HAP-1 (cell line): ENCODE data around the gene NFIA.

Experiments
- DNase-seq, 2 experiments: peaks; one replicate each; pipeline ENCODE4 v3.0.0-alpha.2; 2016 to 2020; ENCODE audit warnings: low spot score in 2 of 2
- H3K27me3 ChIP-seq: fragments of 250-450 bp; sonication (Bioruptor Pico); 2 replicates; pipeline ENCODE4 v1.5.1; 2020; ENCODE audit warnings: low read depth, mild to moderate bottlenecking, moderate library complexity
- H3K36me3 ChIP-seq: fragments of 250-450 bp; sonication (Bioruptor Pico); replicated peaks from 2 replicates; pipeline ENCODE4 v1.5.1; 2020; ENCODE audit warnings: mild to moderate bottlenecking
- H3K4me1 ChIP-seq: fragments of 250-450 bp; sonication (Bioruptor Pico); 2 replicates; pipeline ENCODE4 v1.5.1; 2020; ENCODE audit warnings: mild to moderate bottlenecking
- H3K4me3 ChIP-seq: fragments of 250-450 bp; sonication (Bioruptor Pico); 2 replicates; pipeline ENCODE4 v1.5.1; 2020; ENCODE audit warnings: mild to moderate bottlenecking, moderate library complexity
- H3K9me3 ChIP-seq: fragments of 250-450 bp; sonication (Bioruptor Pico); 2 replicates; pipeline ENCODE4 v1.5.1; 2020; ENCODE audit warnings: mild to moderate bottlenecking, moderate library complexity
- in situ Hi-C: fragments of 300-500 bp; cut with MboI; formaldehyde crosslinking; loops from 3 replicates; pipeline ENCODE4 v1.14.3; 2020; ENCODE audit warnings: low sequenced_read_pairs, inconsistent platforms, mixed read lengths

NFIA gene

GRCh38 chr1:61093525-61094137, 11.3 kb downstream of the NFIA start:
- H3K36me3 ChIP-seq, result peaks cover 18% of the 10 kb centered on the region
- peaks cover 24% of the 10 kb centered on the region for H3K4me1 ChIP-seq
- DNase-seq, result peak; percentile 61 to 81
- no peaks in the 10 kb centered on the region for H3K9me3 ChIP-seq
- in situ Hi-C loops, result no loop called here
- no peak overlapping the region for H3K4me3 ChIP-seq
- H3K27me3 ChIP-seq, result no peaks in the 10 kb centered on the region

GRCh38 chr1:61094677-61095469, 12.5 kb downstream of the NFIA start:
- H3K36me3 ChIP-seq, result peaks cover 9% of the 10 kb centered on the region; the same call in 1 of the 2 replicates
- no peaks in the 10 kb centered on the region for H3K27me3 ChIP-seq
- no peak overlapping the region for H3K4me3 ChIP-seq
- in situ Hi-C loops, result no loop called here
- H3K4me1 ChIP-seq, result peaks cover 28% of the 10 kb centered on the region
- no peak for DNase-seq
- H3K9me3 ChIP-seq, result no peaks in the 10 kb centered on the region

GRCh38 chr1:61095470-61095812, 13.1 kb downstream of the NFIA start:
- Histone ChIP-seq H3K36me3 (0 out of 2 replicates have a peak, but pooled peaks cover 3% of the 10 kb centered on the region), H3K4me3 (no peak overlapping the region), H3K9me3 (no peaks in the 10 kb centered on the region), H3K4me1 (peaks cover 28% of the 10 kb centered on the region), H3K27me3 (no peaks in the 10 kb centered on the region)
- in situ Hi-C loops, result no loop called here
- no peak for DNase-seq

GRCh38 chr1:61097317-61097716, 15.0 kb downstream of the NFIA start:
- no peaks in the 10 kb centered on the region for H3K9me3 ChIP-seq
- H3K4me3 ChIP-seq, result no peak overlapping the region
- in situ Hi-C loops, result no loop called here
- H3K4me1 ChIP-seq, result peaks cover 28% of the 10 kb centered on the region
- no peak for DNase-seq
- no peaks in the 10 kb centered on the region for H3K36me3 ChIP-seq
- H3K27me3 ChIP-seq, result no peaks in the 10 kb centered on the region

GRCh38 chr1:61097722-61098121, 15.4 kb downstream of the NFIA start:
- Histone ChIP-seq H3K27me3 (no peaks in the 10 kb centered on the region), H3K4me1 (peaks cover 28% of the 10 kb centered on the region), H3K4me3 (no peak overlapping the region), H3K9me3 (no peaks in the 10 kb centered on the region), H3K36me3 (no peaks in the 10 kb centered on the region)
- DNase-seq, result no peak
- in situ Hi-C loops, result no loop called here

- Histone ChIP-seq H3K4me1 (peaks cover 28% of the 10 kb centered on the region), H3K27me3 (no peaks in the 10 kb centered on the region), H3K4me3 (no peak overlapping the region), H3K36me3 (no peaks in the 10 kb centered on the region), H3K9me3 (no peaks in the 10 kb centered on the region)
- no peak for DNase-seq
- in situ Hi-C loops, result no loop called here
Measured at GRCh38 chr1:61098333-61098732, 16.0 kb downstream of the NFIA start.

GRCh38 chr1:61098906-61099437, 16.6 kb downstream of the NFIA start:
- no peaks in the 10 kb centered on the region for H3K9me3 ChIP-seq
- H3K4me3 ChIP-seq, result no peak overlapping the region
- DNase-seq, result no peak
- no peaks in the 10 kb centered on the region for H3K36me3 ChIP-seq
- peaks cover 23% of the 10 kb centered on the region for H3K4me1 ChIP-seq
- H3K27me3 ChIP-seq, result no peaks in the 10 kb centered on the region
- in situ Hi-C loops, result no loop called here

GRCh38 chr1:61100578-61100977, 18.2 kb downstream of the NFIA start:
- Histone ChIP-seq H3K27me3 (no peaks in the 10 kb centered on the region), H3K4me3 (no peak overlapping the region), H3K9me3 (no peaks in the 10 kb centered on the region), H3K4me1 (peaks cover 18% of the 10 kb centered on the region), H3K36me3 (no peaks in the 10 kb centered on the region)
- in situ Hi-C loops, result no loop called here
- no peak for DNase-seq

- H3K4me1 ChIP-seq, result peaks cover 18% of the 10 kb centered on the region
- in situ Hi-C loops, result no loop called here
- no peak for DNase-seq
- no peak overlapping the region for H3K4me3 ChIP-seq
- H3K9me3 ChIP-seq, result no peaks in the 10 kb centered on the region
- H3K27me3 ChIP-seq, result no peaks in the 10 kb centered on the region
- no peaks in the 10 kb centered on the region for H3K36me3 ChIP-seq
Measured at GRCh38 chr1:61101536-61101935, 19.2 kb downstream of the NFIA start.

GRCh38 chr1:61102041-61102440, 19.7 kb downstream of the NFIA start:
- H3K4me1 ChIP-seq, result peaks cover 18% of the 10 kb centered on the region
- H3K4me3 ChIP-seq, result no peak overlapping the region
- no peaks in the 10 kb centered on the region for H3K9me3 ChIP-seq
- no peaks in the 10 kb centered on the region for H3K27me3 ChIP-seq
- in situ Hi-C loops, result no loop called here
- DNase-seq, result no peak
- no peaks in the 10 kb centered on the region for H3K36me3 ChIP-seq

- Histone ChIP-seq H3K9me3 (no peaks in the 10 kb centered on the region), H3K4me3 (no peak overlapping the region), H3K4me1 (peaks cover 13% of the 10 kb centered on the region), H3K27me3 (no peaks in the 10 kb centered on the region), H3K36me3 (no peaks in the 10 kb centered on the region)
- in situ Hi-C loops, result no loop called here
- no peak for DNase-seq
Measured at GRCh38 chr1:61102621-61103020, 20.3 kb downstream of the NFIA start.

GRCh38 chr1:61104220-61104671, 21.9 kb downstream of the NFIA start:
- no peak for DNase-seq
- no peaks in the 10 kb centered on the region for H3K9me3 ChIP-seq
- H3K4me1 ChIP-seq, result no peaks in the 10 kb centered on the region
- no peaks in the 10 kb centered on the region for H3K36me3 ChIP-seq
- no peaks in the 10 kb centered on the region for H3K27me3 ChIP-seq
- in situ Hi-C loops, result no loop called here
- no peak overlapping the region for H3K4me3 ChIP-seq

GRCh38 chr1:61107638-61108037, 25.3 kb downstream of the NFIA start:
- no peaks in the 10 kb centered on the region for H3K9me3 ChIP-seq
- H3K27me3 ChIP-seq, result no peaks in the 10 kb centered on the region
- in situ Hi-C loops, result no loop called here
- H3K36me3 ChIP-seq, result no peaks in the 10 kb centered on the region; the same call in 1 of the 2 replicates
- H3K4me3 ChIP-seq, result no peak overlapping the region
- peaks cover 21% of the 10 kb centered on the region for H3K4me1 ChIP-seq
- DNase-seq, result no peak

- H3K27me3 ChIP-seq, result no peaks in the 10 kb centered on the region
- H3K36me3 ChIP-seq, result no peaks in the 10 kb centered on the region; the same call in 1 of the 2 replicates
- H3K4me1 ChIP-seq, result peaks cover 21% of the 10 kb centered on the region
- no peak overlapping the region for H3K4me3 ChIP-seq
- in situ Hi-C loops, result no loop called here
- no peak for DNase-seq
- H3K9me3 ChIP-seq, result no peaks in the 10 kb centered on the region
Measured at GRCh38 chr1:61109158-61109557, 26.8 kb downstream of the NFIA start.
